Measurements from ENCODE around the gene DOHH.

DNA sequence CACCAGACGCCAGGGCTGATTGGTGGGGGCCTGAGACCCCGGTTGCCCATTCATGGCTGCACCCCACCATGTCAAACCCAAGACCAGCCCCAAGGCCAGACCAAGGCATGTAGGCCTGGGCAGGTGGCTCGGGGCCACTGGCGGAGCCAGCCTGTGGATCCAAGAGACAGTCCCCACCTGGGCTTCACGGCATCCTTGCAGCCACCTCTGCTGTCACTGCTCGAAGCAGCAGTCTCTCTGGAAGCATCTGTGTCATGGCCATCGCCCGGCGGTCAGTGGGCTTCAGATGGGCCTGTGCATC is 34.7 kb upstream of the DOHH start:
- TF ChIP-seq, protein P1, sequence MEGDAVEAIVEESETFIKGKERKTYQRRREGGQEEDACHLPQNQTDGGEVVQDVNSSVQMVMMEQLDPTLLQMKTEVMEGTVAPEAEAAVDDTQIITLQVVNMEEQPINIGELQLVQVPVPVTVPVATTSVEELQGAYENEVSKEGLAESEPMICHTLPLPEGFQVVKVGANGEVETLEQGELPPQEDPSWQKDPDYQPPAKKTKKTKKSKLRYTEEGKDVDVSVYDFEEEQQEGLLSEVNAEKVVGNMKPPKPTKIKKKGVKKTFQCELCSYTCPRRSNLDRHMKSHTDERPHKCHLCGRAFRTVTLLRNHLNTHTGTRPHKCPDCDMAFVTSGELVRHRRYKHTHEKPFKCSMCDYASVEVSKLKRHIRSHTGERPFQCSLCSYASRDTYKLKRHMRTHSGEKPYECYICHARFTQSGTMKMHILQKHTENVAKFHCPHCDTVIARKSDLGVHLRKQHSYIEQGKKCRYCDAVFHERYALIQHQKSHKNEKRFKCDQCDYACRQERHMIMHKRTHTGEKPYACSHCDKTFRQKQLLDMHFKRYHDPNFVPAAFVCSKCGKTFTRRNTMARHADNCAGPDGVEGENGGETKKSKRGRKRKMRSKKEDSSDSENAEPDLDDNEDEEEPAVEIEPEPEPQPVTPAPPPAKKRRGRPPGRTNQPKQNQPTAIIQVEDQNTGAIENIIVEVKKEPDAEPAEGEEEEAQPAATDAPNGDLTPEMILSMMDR (conservative IDR thresholded peaks at IDR 0.05; ENCODE audit: low read depth in 2 of 2), result no peak
- no peak for TF ChIP-seq EZH2phosphoT487 (IDR thresholded peaks at IDR 0.05; ENCODE audit: unreplicated experiment)
- TF ChIP-seq POLR2AphosphoS5 (IDR thresholded peaks at IDR 0.05; ENCODE audit: low read depth), result no peak
- no peak for TF ChIP-seq JUNB (IDR thresholded peaks at IDR 0.05; ENCODE audit: unreplicated experiment)
- no peak for TF ChIP-seq EZH2 (IDR thresholded peaks at IDR 0.05; ENCODE audit: low read depth, unreplicated experiment)
- TF ChIP-seq ZNF331 (CRISPR knock-in tag; IDR thresholded peaks at IDR 0.05; ENCODE audit: low read depth), result no peak
